ENCODE data around the gene PWWP2A. TPM values are rescaled to one million over a fixed set of nuclear protein-coding genes. Genes with fewer than 3 reads are reported as not detected.

The PWWP2A gene
- total and polyA plus RNA-seq, 2 donors (not counting 1 experiment from before 2014, with no cell fraction given), result 19.6 to 48.8 TPM

DNA sequence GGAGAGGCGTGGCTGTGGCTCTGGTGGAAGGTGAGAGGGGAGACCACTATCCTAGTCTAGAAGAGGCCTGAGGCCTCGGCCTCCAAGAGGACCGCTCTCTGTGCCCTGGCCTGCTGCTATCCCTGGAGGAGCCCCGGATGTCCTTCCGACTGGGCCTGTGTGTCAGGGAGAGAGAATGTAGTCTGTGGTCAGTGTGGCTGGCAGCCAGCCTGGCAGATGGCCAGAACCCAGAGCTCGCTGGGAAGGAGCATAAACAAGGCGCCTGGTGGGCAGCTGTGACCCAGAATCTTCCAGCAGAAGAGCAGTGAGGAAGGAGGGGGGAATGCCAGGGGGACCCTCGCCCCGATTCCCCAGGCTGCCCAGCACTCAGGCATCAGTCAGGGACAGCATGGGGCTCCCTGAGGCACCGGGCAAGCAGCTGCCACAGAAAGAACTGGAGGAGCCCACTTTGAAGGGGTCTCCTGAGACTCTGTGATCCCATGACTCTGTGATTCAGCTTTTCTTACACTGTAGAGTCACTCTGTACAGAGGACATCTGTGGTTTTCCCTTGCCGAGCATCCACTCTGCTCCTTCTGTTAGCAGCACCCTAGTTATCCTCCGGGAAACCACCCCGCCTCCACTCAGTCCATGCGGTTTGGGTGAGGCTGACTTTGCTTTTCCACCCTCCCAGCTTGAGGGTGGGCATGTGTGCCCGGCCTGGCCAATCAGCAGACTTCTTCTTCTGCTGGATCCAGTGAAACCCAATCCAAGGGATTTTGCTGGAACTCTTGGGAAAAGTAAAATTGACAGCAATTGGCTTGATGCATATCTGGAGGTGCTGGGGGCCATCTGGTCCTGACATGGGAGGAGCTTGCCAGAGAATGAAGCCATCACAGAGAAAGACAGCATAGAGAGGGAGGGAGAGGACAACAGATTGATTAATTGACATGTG is 46.2 kb upstream of the PWWP2A start:
- ATAC-seq (ENCODE audit: low read depth), result no peak
- POLR2A ChIA-PET, result no interaction called here
- Mint-ChIP-seq H3K4me3 (no peak overlapping the region), H3K27ac (no peak overlapping the region), H3K4me1 (no peaks in the 10 kb centered on the region), H3K9me3 (ENCODE audit: insufficient read depth) (no peaks in the 10 kb centered on the region), H3K27me3 (peaks cover 37% of the 10 kb centered on the region)
- H3K9me3 ChIP-seq (ENCODE audit: control extremely low read depth in 1 of 3, control insufficient read depth in 2 of 3, insufficient read depth in 1 of 3, low read length in 2 of 3), result no peaks in the 10 kb centered on the region
- H3K79me2 ChIP-seq (ENCODE audit: control insufficient read depth, insufficient read depth, low read length), result no peaks in the 10 kb centered on the region
- H3K27ac ChIP-seq (ENCODE audit: low read length in 2 of 2), result no peak overlapping the region
- H3K27me3 ChIP-seq (replicated peaks in 1 of 4; ENCODE audit: control extremely low read depth in 1 of 4, control insufficient read depth in 3 of 4, insufficient read depth in 4 of 4, low read length in 3 of 4), result peaks cover 0 to 22% (median 2%) of the 10 kb centered on the region in 4 experiments
- TF ChIP-seq, protein P1, sequence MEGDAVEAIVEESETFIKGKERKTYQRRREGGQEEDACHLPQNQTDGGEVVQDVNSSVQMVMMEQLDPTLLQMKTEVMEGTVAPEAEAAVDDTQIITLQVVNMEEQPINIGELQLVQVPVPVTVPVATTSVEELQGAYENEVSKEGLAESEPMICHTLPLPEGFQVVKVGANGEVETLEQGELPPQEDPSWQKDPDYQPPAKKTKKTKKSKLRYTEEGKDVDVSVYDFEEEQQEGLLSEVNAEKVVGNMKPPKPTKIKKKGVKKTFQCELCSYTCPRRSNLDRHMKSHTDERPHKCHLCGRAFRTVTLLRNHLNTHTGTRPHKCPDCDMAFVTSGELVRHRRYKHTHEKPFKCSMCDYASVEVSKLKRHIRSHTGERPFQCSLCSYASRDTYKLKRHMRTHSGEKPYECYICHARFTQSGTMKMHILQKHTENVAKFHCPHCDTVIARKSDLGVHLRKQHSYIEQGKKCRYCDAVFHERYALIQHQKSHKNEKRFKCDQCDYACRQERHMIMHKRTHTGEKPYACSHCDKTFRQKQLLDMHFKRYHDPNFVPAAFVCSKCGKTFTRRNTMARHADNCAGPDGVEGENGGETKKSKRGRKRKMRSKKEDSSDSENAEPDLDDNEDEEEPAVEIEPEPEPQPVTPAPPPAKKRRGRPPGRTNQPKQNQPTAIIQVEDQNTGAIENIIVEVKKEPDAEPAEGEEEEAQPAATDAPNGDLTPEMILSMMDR (IDR thresholded peaks at IDR 0.05), result no peak
- no peaks in the 10 kb centered on the region for H4K20me1 ChIP-seq (ENCODE audit: control insufficient read depth, insufficient read depth, low read length, poor library complexity, severe bottlenecking)
- no peak overlapping the region for H3K4me3 ChIP-seq (ENCODE audit: control extremely low read depth in 1 of 5, extremely low read depth in 1 of 5, insufficient read depth in 1 of 5, low read depth in 2 of 5, low read length in 4 of 5)
- DNase-seq, result no peak
- H2AFZ ChIP-seq (ENCODE audit: insufficient read depth, low read depth, low read length, poor library complexity, severe bottlenecking), result no peak overlapping the region
- no peak overlapping the region for H3K9ac ChIP-seq (ENCODE audit: low read length)
- no peaks in the 10 kb centered on the region for H3K4me1 ChIP-seq (ENCODE audit: control insufficient read depth in 2 of 2, insufficient read depth in 2 of 2, low read length in 2 of 2)
- no peaks in the 10 kb centered on the region for H3K36me3 ChIP-seq (replicated peaks in 1 of 2; ENCODE audit: control extremely low read depth in 1 of 2, control insufficient read depth in 1 of 2, extremely low read depth in 1 of 2, insufficient read depth in 2 of 2, low read length in 1 of 2)
- 27% methylated on average over 13 of the region's 15 CpGs for WGBS (ENCODE audit: insufficient coverage)
- no peak overlapping the region for H3K4me2 ChIP-seq (replicated peaks; ENCODE audit: low read depth, low read length, poor library complexity, severe bottlenecking)
- intact Hi-C loops (cut with micrococcal nuclease), result no loop called here
- CTCF ChIA-PET, result no interaction called here

DNA sequence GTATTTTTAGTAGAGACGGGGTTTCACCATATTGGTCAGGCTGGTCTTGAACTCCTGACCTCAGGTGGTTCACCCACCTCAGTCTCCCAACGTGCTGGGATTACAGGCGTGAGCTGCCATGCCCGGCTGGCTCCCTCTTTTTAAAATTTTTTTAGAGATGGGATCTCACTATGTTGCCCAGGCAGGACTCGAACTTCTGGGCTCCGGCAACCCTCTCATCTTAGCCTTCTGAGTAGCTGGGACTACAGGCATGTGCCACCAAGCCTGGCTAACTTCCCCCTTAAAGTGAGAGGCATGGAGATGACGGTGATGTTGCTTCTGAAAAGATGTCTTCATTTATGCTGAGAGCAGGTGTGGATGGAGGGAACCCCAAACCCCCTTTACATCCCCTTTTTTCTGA is 43.7 kb upstream of the PWWP2A start:
- DNase-seq, result no peak
- H3K4me2 ChIP-seq (replicated peaks; ENCODE audit: low read depth, low read length, poor library complexity, severe bottlenecking), result no peak overlapping the region
- no peaks in the 10 kb centered on the region for H3K4me1 ChIP-seq (ENCODE audit: control insufficient read depth in 2 of 2, insufficient read depth in 2 of 2, low read length in 2 of 2)
- H3K9me3 Mint-ChIP-seq (ENCODE audit: insufficient read depth), result no peaks in the 10 kb centered on the region
- intact Hi-C loops (cut with micrococcal nuclease), result no loop called here
- H3K9me3 ChIP-seq (ENCODE audit: control extremely low read depth in 1 of 3, control insufficient read depth in 2 of 3, insufficient read depth in 1 of 3, low read length in 2 of 3), result no peaks in the 10 kb centered on the region
- peaks cover 0 to 11% (median 0%) of the 10 kb centered on the region in 4 experiments for H3K27me3 ChIP-seq (replicated peaks in 1 of 4; ENCODE audit: control extremely low read depth in 1 of 4, control insufficient read depth in 3 of 4, insufficient read depth in 4 of 4, low read length in 3 of 4)
- H3K79me2 ChIP-seq (ENCODE audit: control insufficient read depth, insufficient read depth, low read length), result no peaks in the 10 kb centered on the region
- peaks cover 27% of the 10 kb centered on the region for H3K27me3 Mint-ChIP-seq
- H3K36me3 ChIP-seq (replicated peaks in 1 of 2; ENCODE audit: control extremely low read depth in 1 of 2, control insufficient read depth in 1 of 2, extremely low read depth in 1 of 2, insufficient read depth in 2 of 2, low read length in 1 of 2), result no peaks in the 10 kb centered on the region
- no peak overlapping the region for H3K9ac ChIP-seq (ENCODE audit: low read length)
- H3K27ac ChIP-seq (ENCODE audit: low read length in 2 of 2), result no peak overlapping the region
- H2AFZ ChIP-seq (ENCODE audit: insufficient read depth, low read depth, low read length, poor library complexity, severe bottlenecking), result no peak overlapping the region
- ATAC-seq (ENCODE audit: low read depth), result no peak
- no peak overlapping the region for H3K4me3 ChIP-seq (ENCODE audit: control extremely low read depth in 1 of 5, extremely low read depth in 1 of 5, insufficient read depth in 1 of 5, low read depth in 2 of 5, low read length in 4 of 5)
- H4K20me1 ChIP-seq (ENCODE audit: control insufficient read depth, insufficient read depth, low read length, poor library complexity, severe bottlenecking), result no peaks in the 10 kb centered on the region
- no peak overlapping the region for H3K27ac Mint-ChIP-seq
- no peak for TF ChIP-seq EZH2 (IDR thresholded peaks at IDR 0.05; ENCODE audit: borderline replicate concordance, insufficient read depth, low read depth, low read length, poor library complexity, severe bottlenecking)
- TF ChIP-seq, protein P1 (IDR thresholded peaks at IDR 0.05), result no peak
- CTCF ChIA-PET, result no interaction called here
- WGBS (ENCODE audit: insufficient coverage), result 86% methylated on average over 1 of the region's 7 CpGs
- H3K4me3 Mint-ChIP-seq, result no peak overlapping the region
- H3K4me1 Mint-ChIP-seq, result no peaks in the 10 kb centered on the region
- POLR2A ChIA-PET, result no interaction called here

Measured in B cell (primary cell).